GM19238 (cell line): ENCODE measurements around the gene DSCAM.
"Not testable (repeated sequence)": the region's sequence is repeated elsewhere in the genome, so short reads cannot be mapped to it uniquely, and the experiment has no call there.

Experiments used
- DNase-seq: peaks from one replicate; pipeline ENCODE4 v3.0.0; 2011; ENCODE audit warnings: low spot score; ENCODE audit not compliant: insufficient read length

The DSCAM gene

GRCh38 chr21:40187946-40188654 is 658.9 kb downstream of the DSCAM start:
- no peak for DNase-seq

- no peak for DNase-seq
Measured at GRCh38 chr21:40187244-40187643, 659.7 kb downstream of the DSCAM start.

- no peak for DNase-seq
Measured at GRCh38 chr21:40186045-40186444, 660.9 kb downstream of the DSCAM start.

GRCh38 chr21:40185208-40185607 is 661.8 kb downstream of the DSCAM start:
- DNase-seq: no peak

- not testable (repeated sequence) for DNase-seq
Measured at GRCh38 chr21:40182491-40182890, 664.5 kb downstream of the DSCAM start.

GRCh38 chr21:40179166-40179565 is 667.8 kb downstream of the DSCAM start:
- no peak for DNase-seq

- no peak for DNase-seq
Measured at GRCh38 chr21:40178726-40179125, 668.2 kb downstream of the DSCAM start.

GRCh38 chr21:40177979-40178378 is 669.0 kb downstream of the DSCAM start:
- DNase-seq: no peak

GRCh38 chr21:40176724-40177123 is 670.2 kb downstream of the DSCAM start:
- DNase-seq: no peak

- no peak for DNase-seq
Measured at GRCh38 chr21:40173816-40174215, 673.1 kb downstream of the DSCAM start.

- DNase-seq: no peak
Measured at GRCh38 chr21:40169971-40170370, 677.0 kb downstream of the DSCAM start.

GRCh38 chr21:40166291-40166843 is 680.6 kb downstream of the DSCAM start:
- no peak for DNase-seq

GRCh38 chr21:40165773-40166070 is 681.2 kb downstream of the DSCAM start:
- no peak for DNase-seq

GRCh38 chr21:40164905-40165772 is 681.8 kb downstream of the DSCAM start:
- no peak for DNase-seq

- no peak for DNase-seq
Measured at GRCh38 chr21:40162075-40162474, 684.9 kb downstream of the DSCAM start.

GRCh38 chr21:40160911-40161310 is 686.0 kb downstream of the DSCAM start:
- no peak for DNase-seq

- DNase-seq: no peak
Measured at GRCh38 chr21:40158366-40158765, 688.6 kb downstream of the DSCAM start.

- no peak for DNase-seq
Measured at GRCh38 chr21:40155563-40155962, 691.4 kb downstream of the DSCAM start.

GRCh38 chr21:40153351-40153750 is 693.6 kb downstream of the DSCAM start:
- DNase-seq: no peak

GRCh38 chr21:40152476-40152875 is 694.5 kb downstream of the DSCAM start:
- DNase-seq: no peak

- no peak for DNase-seq
Measured at GRCh38 chr21:40151611-40152010, 695.3 kb downstream of the DSCAM start.

- DNase-seq: no peak
Measured at GRCh38 chr21:40146216-40146837, 700.6 kb downstream of the DSCAM start.
